ENCODE results near the gene RPL32. TPM values are rescaled to one million over a fixed set of nuclear protein-coding genes. Genes with fewer than 3 reads are reported as not detected.
"Not testable (repeated sequence)": the region's sequence is repeated elsewhere in the genome, so short reads cannot be mapped to it uniquely, and the experiment has no call there.

The RPL32 gene
- total RNA-seq, 1 donor from 2014 or later = 1,821 TPM

DNA sequence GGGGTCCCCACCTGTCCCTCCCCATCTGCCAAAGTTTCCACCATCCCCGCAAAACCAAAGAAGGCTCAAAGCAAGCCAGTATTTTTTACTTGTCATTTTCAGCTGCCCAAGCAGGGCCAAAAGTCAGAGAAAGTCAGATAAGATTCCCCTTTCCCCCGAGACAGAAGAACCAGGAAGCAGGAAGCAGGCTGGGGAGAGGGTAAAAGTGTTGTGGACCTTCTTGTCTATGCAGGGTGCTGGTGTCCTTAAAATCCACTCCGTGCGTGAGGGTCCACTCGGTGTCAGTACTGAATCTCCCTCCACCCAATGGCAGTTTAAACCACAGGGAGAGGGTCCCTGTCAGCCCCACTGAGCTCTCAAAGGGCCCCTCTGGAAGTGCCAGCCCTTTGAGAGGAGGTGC lies 20.2 kb upstream of the RPL32 start:
- Histone ChIP-seq H3K9me3 (no peaks in the 10 kb centered on the region), H3K27me3 (no peaks in the 10 kb centered on the region), H3K36me3 (no peaks in the 10 kb centered on the region), H3K4me3 (no peak overlapping the region), H3K4me1 (no peaks in the 10 kb centered on the region), H3K27ac (no peak overlapping the region)
- intact Hi-C loops (cut with DNase I) = loop anchor here (10.0 kb wide), 1 partner anchor 593 kb away; no protein-coding TSS in a partner anchor
- DNase-seq (ENCODE audit: low spot score in 2 of 2) = no peak
- TF ChIP-seq, protein P1, sequence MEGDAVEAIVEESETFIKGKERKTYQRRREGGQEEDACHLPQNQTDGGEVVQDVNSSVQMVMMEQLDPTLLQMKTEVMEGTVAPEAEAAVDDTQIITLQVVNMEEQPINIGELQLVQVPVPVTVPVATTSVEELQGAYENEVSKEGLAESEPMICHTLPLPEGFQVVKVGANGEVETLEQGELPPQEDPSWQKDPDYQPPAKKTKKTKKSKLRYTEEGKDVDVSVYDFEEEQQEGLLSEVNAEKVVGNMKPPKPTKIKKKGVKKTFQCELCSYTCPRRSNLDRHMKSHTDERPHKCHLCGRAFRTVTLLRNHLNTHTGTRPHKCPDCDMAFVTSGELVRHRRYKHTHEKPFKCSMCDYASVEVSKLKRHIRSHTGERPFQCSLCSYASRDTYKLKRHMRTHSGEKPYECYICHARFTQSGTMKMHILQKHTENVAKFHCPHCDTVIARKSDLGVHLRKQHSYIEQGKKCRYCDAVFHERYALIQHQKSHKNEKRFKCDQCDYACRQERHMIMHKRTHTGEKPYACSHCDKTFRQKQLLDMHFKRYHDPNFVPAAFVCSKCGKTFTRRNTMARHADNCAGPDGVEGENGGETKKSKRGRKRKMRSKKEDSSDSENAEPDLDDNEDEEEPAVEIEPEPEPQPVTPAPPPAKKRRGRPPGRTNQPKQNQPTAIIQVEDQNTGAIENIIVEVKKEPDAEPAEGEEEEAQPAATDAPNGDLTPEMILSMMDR (IDR thresholded peaks at IDR 0.05) = no peak

DNA sequence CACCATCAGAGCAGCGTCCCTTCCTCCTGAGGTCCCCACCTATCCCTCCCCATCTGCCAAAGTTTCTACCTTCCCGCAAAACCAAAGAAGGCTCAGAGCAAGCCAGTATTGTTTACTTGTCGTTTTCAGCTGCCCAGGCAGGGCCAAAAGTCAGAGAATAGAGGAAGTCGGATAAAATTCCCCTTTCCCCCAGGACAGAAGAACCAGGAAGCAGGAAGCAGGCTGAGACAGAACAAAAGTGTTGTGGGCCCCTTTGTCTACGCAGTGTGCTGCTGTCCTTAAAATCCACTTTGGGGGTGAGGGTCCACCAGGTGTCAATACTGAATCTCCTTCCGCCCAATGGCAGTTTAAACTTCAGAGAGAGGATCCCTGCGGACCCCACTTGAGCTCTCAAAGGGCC lies 18.5 kb upstream of the RPL32 start:
- TF ChIP-seq, protein P1 (IDR thresholded peaks at IDR 0.05) = no peak
- no peaks in the 10 kb centered on the region for H3K36me3 ChIP-seq
- H3K4me1 ChIP-seq = no peaks in the 10 kb centered on the region
- intact Hi-C loops (cut with DNase I) = loop anchor here (10.0 kb wide), 1 partner anchor 595 kb away; no protein-coding TSS in a partner anchor
- H3K27me3 ChIP-seq = no peaks in the 10 kb centered on the region
- H3K9me3 ChIP-seq = no peaks in the 10 kb centered on the region
- no peak overlapping the region for H3K4me3 ChIP-seq
- no peak for DNase-seq (ENCODE audit: low spot score in 2 of 2)
- no peak overlapping the region for H3K27ac ChIP-seq

DNA sequence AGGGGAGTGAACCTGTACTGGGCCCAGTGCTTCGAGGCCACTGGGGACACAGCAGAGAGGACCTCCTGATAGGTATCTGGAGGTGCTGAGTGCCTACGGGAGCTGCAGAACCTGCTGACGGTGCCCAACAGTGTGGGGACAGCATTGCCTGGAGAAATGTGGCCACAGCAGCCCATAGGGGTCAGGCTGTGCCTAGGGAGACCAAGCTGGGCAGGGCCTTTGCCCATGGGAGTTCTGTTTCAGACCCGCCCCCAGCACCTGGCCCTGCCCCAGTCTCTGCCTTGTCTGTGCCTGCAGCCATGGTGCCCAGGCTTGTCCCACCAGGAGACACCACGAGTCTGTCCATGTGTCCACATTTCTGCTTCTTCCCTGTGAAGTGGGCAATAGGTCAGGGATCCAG lies 15.3 kb upstream of the RPL32 start:
- TF ChIP-seq, protein P1 (IDR thresholded peaks at IDR 0.05) = no peak
- DNase-seq (ENCODE audit: low spot score in 2 of 2) = no peak
- intact Hi-C loops (cut with DNase I) = no loop called here
- H3K4me1 ChIP-seq = no peaks in the 10 kb centered on the region
- H3K4me3 ChIP-seq = no peak overlapping the region
- H3K9me3 ChIP-seq = no peaks in the 10 kb centered on the region
- no peaks in the 10 kb centered on the region for H3K36me3 ChIP-seq
- no peaks in the 10 kb centered on the region for H3K27me3 ChIP-seq
- no peak overlapping the region for H3K27ac ChIP-seq

DNA sequence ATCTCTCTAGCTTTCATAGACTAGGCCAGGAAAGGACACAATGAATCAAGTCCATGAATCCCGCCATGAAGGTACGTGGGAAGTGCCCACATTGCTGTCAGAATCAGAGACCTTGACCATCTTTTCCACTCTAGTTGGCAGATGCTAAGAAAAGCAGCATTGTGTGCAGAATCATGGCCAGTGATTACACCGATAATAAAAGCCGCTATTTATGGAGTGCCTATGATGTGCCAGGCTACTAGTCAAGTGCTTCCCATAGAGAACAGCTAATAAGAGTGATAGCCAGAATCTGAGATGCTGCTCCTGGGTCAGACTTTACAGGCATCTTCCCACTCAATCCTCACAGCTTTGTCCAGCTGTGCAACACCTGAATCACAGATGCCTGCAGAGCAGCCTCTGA lies 13.2 kb upstream of the RPL32 start:
- no peak for DNase-seq (ENCODE audit: low spot score in 2 of 2)
- TF ChIP-seq, protein P1 (IDR thresholded peaks at IDR 0.05) = no peak
- Histone ChIP-seq H3K4me1 (no peaks in the 10 kb centered on the region), H3K9me3 (no peaks in the 10 kb centered on the region), H3K27ac (no peak overlapping the region), H3K4me3 (no peak overlapping the region), H3K27me3 (no peaks in the 10 kb centered on the region), H3K36me3 (no peaks in the 10 kb centered on the region)
- intact Hi-C loops (cut with DNase I) = no loop called here

DNA sequence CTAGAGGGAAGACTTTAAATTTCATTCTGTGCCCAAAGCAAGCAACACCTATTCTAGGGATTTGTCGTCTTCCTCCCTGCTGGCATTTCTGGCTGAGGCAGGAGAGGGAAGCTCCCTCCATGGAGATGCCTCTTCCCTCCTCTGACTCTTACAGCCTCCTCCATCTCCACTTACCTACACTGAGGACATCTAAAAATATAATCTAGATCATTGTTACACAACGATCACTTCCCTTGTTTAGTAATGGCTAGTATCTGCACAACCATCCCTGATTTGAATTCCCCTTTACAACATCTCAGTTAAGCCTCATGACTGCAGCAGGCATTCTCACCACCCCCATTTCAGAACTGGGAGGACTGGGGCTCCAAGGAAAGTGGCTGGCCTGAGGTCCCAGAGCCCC lies 12.5 kb upstream of the RPL32 start:
- not testable (repeated sequence) for H3K4me3 ChIP-seq

DNA sequence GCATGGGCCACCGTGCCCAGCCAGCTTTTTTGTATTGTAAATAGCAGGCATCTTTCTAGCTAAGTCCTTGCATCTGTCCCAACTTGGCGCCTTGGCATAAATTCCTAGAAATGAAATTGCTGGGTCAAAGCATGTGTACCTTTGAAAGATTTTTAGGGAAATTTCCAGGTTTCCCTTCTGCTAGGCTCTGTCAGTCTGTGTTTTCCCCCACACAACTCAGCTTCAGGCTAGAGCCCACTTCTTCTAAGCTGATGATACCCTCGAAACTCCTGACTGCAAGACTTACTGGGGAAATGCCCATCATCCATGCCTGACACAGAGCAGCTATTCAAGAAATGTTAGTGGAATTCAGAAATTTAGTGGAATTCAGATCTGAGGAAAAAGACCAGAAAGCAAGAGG lies 10.8 kb upstream of the RPL32 start:
- TF ChIP-seq, protein P1 (IDR thresholded peaks at IDR 0.05) = no peak
- no peak for DNase-seq (ENCODE audit: low spot score in 2 of 2)
- H3K27me3 ChIP-seq = no peaks in the 10 kb centered on the region
- no peaks in the 10 kb centered on the region for H3K9me3 ChIP-seq
- H3K4me1 ChIP-seq = no peaks in the 10 kb centered on the region
- H3K36me3 ChIP-seq = no peaks in the 10 kb centered on the region
- no peak overlapping the region for H3K4me3 ChIP-seq
- intact Hi-C loops (cut with DNase I) = no loop called here
- H3K27ac ChIP-seq = no peak overlapping the region

More for the DNA sequence above, 12.5 kb upstream of the RPL32 start:
- H3K27me3 ChIP-seq; H3K36me3 ChIP-seq; intact Hi-C loops (cut with DNase I); DNase-seq (ENCODE audit: low spot score in 2 of 2); H3K9me3 ChIP-seq; H3K4me1 ChIP-seq; H3K27ac ChIP-seq: not testable (repeated sequence)
